ENCODE results near the gene THADA. TPM values are rescaled to one million over a fixed set of nuclear protein-coding genes. Genes with fewer than 3 reads are reported as not detected.

Gene THADA
- total RNA-seq, 1 donor from 2014 or later: 19.4 TPM

DNA sequence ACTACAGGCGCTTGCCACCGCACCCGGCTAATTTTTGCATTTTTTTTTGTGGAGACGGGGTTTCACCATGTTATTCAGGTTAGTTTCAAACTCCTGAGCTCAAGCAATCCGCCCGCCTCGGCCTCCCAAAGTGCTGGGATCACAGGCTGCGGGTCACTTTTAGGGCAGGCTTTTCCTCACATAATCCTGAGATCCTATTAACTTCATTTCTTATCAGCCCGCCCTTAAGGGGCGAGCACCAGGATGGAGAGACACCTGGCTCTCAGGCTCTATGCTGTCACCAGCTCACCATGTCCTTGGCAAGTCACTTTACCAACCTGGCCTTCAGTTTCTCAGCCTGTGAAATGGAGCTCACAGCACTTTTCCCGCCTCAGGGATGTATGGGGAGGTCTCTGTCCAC, 392.5 kb downstream of the THADA start:
- Mint-ChIP-seq H3K4me1 (ENCODE audit: unreplicated experiment) (no peaks in the 10 kb centered on the region), H3K36me3 (ENCODE audit: low read depth, unreplicated experiment) (peaks cover 4% of the 10 kb centered on the region), H3K9me3 (ENCODE audit: unreplicated experiment) (no peaks in the 10 kb centered on the region), H3K4me3 (ENCODE audit: unreplicated experiment) (no peak overlapping the region), H3K27me3 (ENCODE audit: unreplicated experiment) (peaks cover 2% of the 10 kb centered on the region), H3K27ac (ENCODE audit: unreplicated experiment) (no peak overlapping the region)
- TF ChIP-seq, protein P1, sequence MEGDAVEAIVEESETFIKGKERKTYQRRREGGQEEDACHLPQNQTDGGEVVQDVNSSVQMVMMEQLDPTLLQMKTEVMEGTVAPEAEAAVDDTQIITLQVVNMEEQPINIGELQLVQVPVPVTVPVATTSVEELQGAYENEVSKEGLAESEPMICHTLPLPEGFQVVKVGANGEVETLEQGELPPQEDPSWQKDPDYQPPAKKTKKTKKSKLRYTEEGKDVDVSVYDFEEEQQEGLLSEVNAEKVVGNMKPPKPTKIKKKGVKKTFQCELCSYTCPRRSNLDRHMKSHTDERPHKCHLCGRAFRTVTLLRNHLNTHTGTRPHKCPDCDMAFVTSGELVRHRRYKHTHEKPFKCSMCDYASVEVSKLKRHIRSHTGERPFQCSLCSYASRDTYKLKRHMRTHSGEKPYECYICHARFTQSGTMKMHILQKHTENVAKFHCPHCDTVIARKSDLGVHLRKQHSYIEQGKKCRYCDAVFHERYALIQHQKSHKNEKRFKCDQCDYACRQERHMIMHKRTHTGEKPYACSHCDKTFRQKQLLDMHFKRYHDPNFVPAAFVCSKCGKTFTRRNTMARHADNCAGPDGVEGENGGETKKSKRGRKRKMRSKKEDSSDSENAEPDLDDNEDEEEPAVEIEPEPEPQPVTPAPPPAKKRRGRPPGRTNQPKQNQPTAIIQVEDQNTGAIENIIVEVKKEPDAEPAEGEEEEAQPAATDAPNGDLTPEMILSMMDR (IDR thresholded peaks at IDR 0.05; ENCODE audit: unreplicated experiment): no peak
- DNase-seq (ENCODE audit: low spot score): no peak

DNA sequence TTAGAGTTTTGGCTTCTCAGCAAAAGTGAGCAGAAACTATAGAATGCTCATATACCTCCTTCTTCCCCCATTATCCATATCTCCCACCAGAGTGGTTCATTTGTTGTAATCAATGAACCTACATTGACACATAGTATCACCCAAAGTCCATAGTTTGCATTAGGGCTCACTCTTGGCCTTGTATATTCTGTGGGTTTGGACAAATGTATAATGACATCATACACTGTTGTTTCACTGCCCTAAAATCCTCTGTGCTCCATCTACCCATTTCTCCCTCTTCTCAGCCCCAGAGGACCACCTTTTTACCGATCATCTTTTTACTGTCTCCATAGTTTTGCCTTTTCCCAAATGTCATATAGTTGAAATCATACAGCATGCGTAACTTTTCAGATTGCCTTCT, 393.5 kb downstream of the THADA start:
- H3K27ac Mint-ChIP-seq (ENCODE audit: unreplicated experiment): no peak overlapping the region
- no peak for DNase-seq (ENCODE audit: low spot score)
- H3K4me1 Mint-ChIP-seq (ENCODE audit: unreplicated experiment): peaks cover 3% of the 10 kb centered on the region
- no peaks in the 10 kb centered on the region for H3K9me3 Mint-ChIP-seq (ENCODE audit: unreplicated experiment)
- peaks cover 2% of the 10 kb centered on the region for H3K27me3 Mint-ChIP-seq (ENCODE audit: unreplicated experiment)
- peaks cover 4% of the 10 kb centered on the region for H3K36me3 Mint-ChIP-seq (ENCODE audit: low read depth, unreplicated experiment)
- no peak overlapping the region for H3K4me3 Mint-ChIP-seq (ENCODE audit: unreplicated experiment)
- TF ChIP-seq, protein P1 (IDR thresholded peaks at IDR 0.05; ENCODE audit: unreplicated experiment): no peak

DNA sequence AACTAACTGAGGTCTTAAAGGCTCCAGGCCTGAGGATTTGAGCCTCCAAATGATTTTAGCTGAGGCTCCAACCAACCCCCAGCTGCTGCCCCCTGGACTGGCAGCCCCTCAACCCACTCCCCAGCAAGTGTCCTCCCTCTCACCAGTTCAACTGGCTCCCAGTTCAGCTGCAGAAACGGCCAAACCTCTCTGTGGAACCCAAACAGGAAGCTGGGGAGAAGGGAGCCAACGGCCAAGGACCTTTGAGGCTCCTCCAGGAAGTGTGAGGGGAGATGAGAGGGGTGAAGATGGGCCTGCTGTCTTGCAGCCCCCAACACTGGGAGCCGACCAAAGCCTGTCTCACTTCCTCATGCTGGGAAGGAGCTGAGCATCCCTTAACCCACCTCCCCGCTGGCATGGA, 394.3 kb downstream of the THADA start:
- no peak overlapping the region for H3K27ac Mint-ChIP-seq (ENCODE audit: unreplicated experiment)
- peaks cover 4% of the 10 kb centered on the region for H3K36me3 Mint-ChIP-seq (ENCODE audit: low read depth, unreplicated experiment)
- no peak overlapping the region for H3K4me3 Mint-ChIP-seq (ENCODE audit: unreplicated experiment)
- no peaks in the 10 kb centered on the region for H3K9me3 Mint-ChIP-seq (ENCODE audit: unreplicated experiment)
- DNase-seq (ENCODE audit: low spot score): no peak
- H3K4me1 Mint-ChIP-seq (ENCODE audit: unreplicated experiment): peaks cover 5% of the 10 kb centered on the region
- TF ChIP-seq, protein P1 (IDR thresholded peaks at IDR 0.05; ENCODE audit: unreplicated experiment): no peak
- peaks cover 1% of the 10 kb centered on the region for H3K27me3 Mint-ChIP-seq (ENCODE audit: unreplicated experiment)

DNA sequence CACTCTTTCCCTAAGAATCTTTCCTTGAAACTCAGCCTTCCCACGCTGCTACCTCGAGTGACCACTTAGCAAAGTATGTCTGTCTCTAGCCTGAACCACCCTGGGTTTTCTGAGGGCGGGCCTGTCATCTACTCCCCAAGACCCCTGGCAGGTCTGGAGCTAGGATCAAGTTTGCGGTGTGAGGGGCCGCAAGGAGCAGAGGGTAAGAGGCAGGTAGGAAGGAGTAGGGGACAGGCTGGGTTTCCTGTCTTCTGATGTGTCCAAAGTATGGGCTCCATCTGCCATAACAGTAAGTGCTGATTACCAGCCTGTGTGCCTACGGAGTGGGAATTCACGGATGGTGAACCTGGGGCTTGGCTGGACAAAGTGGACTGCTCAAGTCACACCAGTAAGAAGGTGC, 394.8 kb downstream of the THADA start:
- Mint-ChIP-seq H3K36me3 (ENCODE audit: low read depth, unreplicated experiment) (peaks cover 4% of the 10 kb centered on the region), H3K4me1 (ENCODE audit: unreplicated experiment) (peaks cover 5% of the 10 kb centered on the region), H3K27ac (ENCODE audit: unreplicated experiment) (no peak overlapping the region), H3K4me3 (ENCODE audit: unreplicated experiment) (no peak overlapping the region), H3K9me3 (ENCODE audit: unreplicated experiment) (no peaks in the 10 kb centered on the region), H3K27me3 (ENCODE audit: unreplicated experiment) (peaks cover 1% of the 10 kb centered on the region)
- DNase-seq (ENCODE audit: low spot score): no peak
- TF ChIP-seq, protein P1 (IDR thresholded peaks at IDR 0.05; ENCODE audit: unreplicated experiment): no peak

DNA sequence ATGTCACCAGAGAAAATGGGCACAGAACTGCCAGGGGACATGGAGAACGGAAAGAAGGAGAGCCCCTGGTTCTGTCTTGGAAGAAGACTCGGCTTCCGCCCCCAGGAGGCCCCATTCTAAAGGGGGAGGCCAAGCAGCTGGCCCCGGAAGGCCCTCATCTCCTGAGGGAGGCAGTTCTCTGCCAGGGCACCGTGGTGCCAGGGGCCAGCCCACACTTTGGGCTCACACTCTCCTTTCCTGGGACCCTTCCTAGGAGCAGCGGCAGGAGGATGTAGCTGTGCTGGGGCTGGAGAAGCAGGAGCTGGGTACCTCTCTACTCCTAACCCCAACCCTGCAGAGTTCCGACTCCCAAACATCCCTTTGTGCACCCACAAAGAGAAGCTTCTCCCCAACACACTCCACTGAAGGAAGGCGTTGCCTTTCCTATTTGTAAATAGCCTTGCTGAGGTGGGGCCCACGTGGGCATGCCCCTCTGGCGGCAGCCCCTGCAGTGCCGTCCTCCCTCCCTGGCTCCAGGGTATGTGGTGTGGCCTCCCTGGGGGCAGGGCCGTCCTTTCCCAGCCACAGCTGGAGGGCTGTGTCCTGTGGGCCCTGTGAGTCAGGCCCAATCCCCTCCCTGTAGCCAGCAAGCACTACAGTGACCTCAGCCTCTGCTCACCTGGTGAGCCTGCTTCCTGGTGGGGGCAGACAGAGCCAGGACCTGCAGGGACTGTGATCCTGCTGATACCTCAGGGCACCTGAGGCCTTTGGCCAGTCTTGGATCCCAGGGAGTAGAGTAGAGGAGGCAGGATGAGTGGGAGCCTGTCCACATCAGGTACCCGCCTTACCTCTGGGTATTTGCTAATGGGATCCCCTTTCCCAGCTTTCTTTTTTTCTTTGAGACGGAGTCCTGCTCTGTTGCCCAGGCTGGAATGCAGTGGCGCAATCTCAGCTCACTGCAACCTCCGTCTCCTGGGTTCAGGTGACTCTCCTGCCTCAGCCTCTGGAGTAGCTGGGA, 396.0 kb downstream of the THADA start:
- H3K36me3 Mint-ChIP-seq (ENCODE audit: low read depth, unreplicated experiment): peaks cover 4% of the 10 kb centered on the region
- no peaks in the 10 kb centered on the region for H3K9me3 Mint-ChIP-seq (ENCODE audit: unreplicated experiment)
- no peak overlapping the region for H3K27ac Mint-ChIP-seq (ENCODE audit: unreplicated experiment)
- TF ChIP-seq, protein P1 (IDR thresholded peaks at IDR 0.05; ENCODE audit: unreplicated experiment): no peak
- peaks cover 3% of the 10 kb centered on the region for H3K27me3 Mint-ChIP-seq (ENCODE audit: unreplicated experiment)
- DNase-seq (ENCODE audit: low spot score): no peak
- H3K4me1 Mint-ChIP-seq (ENCODE audit: unreplicated experiment): peaks cover 5% of the 10 kb centered on the region
- H3K4me3 Mint-ChIP-seq (ENCODE audit: unreplicated experiment): no peak overlapping the region
